HK-2 (cell line): ENCODE results near the gene RLN2.

Source experiments
- DNase-seq: peaks from one replicate; pipeline ENCODE4 v3.0.0-alpha.2; 2018; ENCODE audit not compliant: unreplicated experiment

RLN2 gene

GRCh38 chr9:5269249-5269715 lies 35.2 kb downstream of the RLN2 start:
- peak; percentile 42 for DNase-seq

- DNase-seq: no peak
Measured at GRCh38 chr9:5265939-5266338, 38.6 kb downstream of the RLN2 start.

GRCh38 chr9:5264219-5264595 lies 40.3 kb downstream of the RLN2 start:
- DNase-seq: no peak

GRCh38 chr9:5263351-5264218 lies 40.9 kb downstream of the RLN2 start:
- no peak for DNase-seq
